SU-DHL-6 (cell line): Measurements from ENCODE around the gene NIFK.

ENCODE experiments used
- H2AFZ ChIP-seq: fragments of 200-600 bp; sonication (generic); 2 replicates; pipeline ENCODE4 v1.6.1; 2014; ENCODE audit warnings: low read depth, mild to moderate bottlenecking, moderate library complexity, mixed read lengths, antibody characterized with exemption, low read length; ENCODE audit not compliant: severe bottlenecking
- H3F3A ChIP-seq: fragments of 200-600 bp; shearing (Covaris generic); 2 replicates; pipeline ENCODE4 v1.6.0; 2016; ENCODE audit warnings: antibody characterized with exemption, mild to moderate bottlenecking; ENCODE audit not compliant: insufficient read depth
- H3K27ac ChIP-seq: fragments of 200-600 bp; sonication (generic); 2 replicates; pipeline ENCODE4 v1.5.1; 2016; ENCODE audit warnings: low read depth, mild to moderate bottlenecking, low read length, moderate library complexity, mixed read lengths
- H3K27me3 ChIP-seq: fragments of 200-600 bp; sonication (generic), shearing (Covaris generic); 2 replicates; pipeline ENCODE4 v1.6.0; 2014; ENCODE audit warnings: mild to moderate bottlenecking, low read length
- H3K36me3 ChIP-seq: fragments of 200-600 bp; sonication (generic); 2 replicates; pipeline ENCODE4 v1.6.1; 2014; ENCODE audit warnings: mild to moderate bottlenecking, low read length, mixed read lengths
- H3K4me2 ChIP-seq: fragments of 300-600, 200-600 bp; shearing (Covaris generic), sonication (generic); 2 replicates; pipeline ENCODE4 v1.6.0; 2014; ENCODE audit warnings: low read length, low read depth, mild to moderate bottlenecking; ENCODE audit not compliant: poor library complexity, severe bottlenecking
- H3K4me3 ChIP-seq: fragments of 200-600 bp; sonication (generic); 2 replicates; pipeline ENCODE4 v1.5.1; 2014; ENCODE audit warnings: antibody characterized with exemption, low read length, mild to moderate bottlenecking, mixed read lengths; ENCODE audit not compliant: insufficient read depth, poor library complexity, severe bottlenecking
- H3K79me2 ChIP-seq: fragments of 200-600 bp; sonication (generic); 2 replicates; pipeline ENCODE4 v1.6.1; 2014; ENCODE audit warnings: mild to moderate bottlenecking, low read length, moderate library complexity; ENCODE audit not compliant: insufficient read depth
- H3K9ac ChIP-seq: fragments of 200-600 bp; sonication (generic); 2 replicates; pipeline ENCODE4 v1.7.0; 2014; ENCODE audit warnings: mild to moderate bottlenecking, low read length
- H3K9me2 ChIP-seq: fragments of 200-600 bp; sonication (generic); replicated peaks from 2 replicates; pipeline ENCODE4 v1.6.1; 2014; ENCODE audit warnings: low read length; ENCODE audit not compliant: insufficient read depth
- H3K9me3 ChIP-seq: fragments of 200-600 bp; sonication (generic); 2 replicates; pipeline ENCODE4 v1.6.1; 2014; ENCODE audit warnings: low read length, mixed read lengths; ENCODE audit not compliant: insufficient read depth
- H4K20me1 ChIP-seq: fragments of 200-600 bp; sonication (generic); 2 replicates; pipeline ENCODE4 v1.6.1; 2014; ENCODE audit warnings: low read depth, mild to moderate bottlenecking, antibody characterized with exemption, low read length, moderate library complexity, mixed read lengths
- CTCF ChIP-seq: fragments of 200-600 bp; sonication (generic); IDR thresholded peaks from one replicate; pipeline ENCODE4 v1.5.1; 2017; ENCODE audit warnings: antibody characterized with exemption, mild to moderate bottlenecking, low read length, moderate library complexity; ENCODE audit not compliant: insufficient read depth, poor library complexity, severe bottlenecking
- EZH2phosphoT487 ChIP-seq: fragments of 200-600 bp; sonication (generic), shearing (Covaris generic); conservative IDR thresholded peaks from 2 replicates; pipeline ENCODE4 v1.6.1; 2018; ENCODE audit warnings: mild to moderate bottlenecking, antibody characterized with exemption, low read length, moderate library complexity, mixed read lengths

Gene NIFK

GRCh38 chr2:121766624-121767023 is 29.9 kb upstream of the NIFK start:
- Histone ChIP-seq H3K79me2 (no peaks in the 10 kb centered on the region), H3F3A (no peaks in the 10 kb centered on the region; the same call in 1 of the 2 replicates), H3K4me2 (no peak overlapping the region), H3K9me2 (no peaks in the 10 kb centered on the region), H3K36me3 (peaks cover 27% of the 10 kb centered on the region), H3K9ac (no peak overlapping the region), H2AFZ (no peak overlapping the region), H3K27me3 (no peaks in the 10 kb centered on the region), H4K20me1 (no peaks in the 10 kb centered on the region), H3K4me3 (no peak overlapping the region), H3K9me3 (no peaks in the 10 kb centered on the region), H3K27ac (no peak overlapping the region)
- no peak for TF ChIP-seq CTCF
- TF ChIP-seq EZH2phosphoT487 = no peak

GRCh38 chr2:121764681-121765228 is 28.1 kb upstream of the NIFK start:
- no peak overlapping the region for H2AFZ ChIP-seq
- TF ChIP-seq CTCF (no peak), EZH2phosphoT487 (no peak)
- H3K27ac ChIP-seq = no peak overlapping the region
- H3F3A ChIP-seq = no peaks in the 10 kb centered on the region; the same call in 1 of the 2 replicates
- no peaks in the 10 kb centered on the region for H3K9me2 ChIP-seq
- no peaks in the 10 kb centered on the region for H4K20me1 ChIP-seq
- no peaks in the 10 kb centered on the region for H3K27me3 ChIP-seq
- H3K36me3 ChIP-seq = peaks cover 38% of the 10 kb centered on the region
- H3K9me3 ChIP-seq = no peaks in the 10 kb centered on the region
- no peak overlapping the region for H3K4me2 ChIP-seq
- no peak overlapping the region for H3K4me3 ChIP-seq
- H3K79me2 ChIP-seq = no peaks in the 10 kb centered on the region; the same call in 1 of the 2 replicates
- H3K9ac ChIP-seq = no peak overlapping the region

- H3K36me3 ChIP-seq = peaks cover 17% of the 10 kb centered on the region
- H3K79me2 ChIP-seq = peaks cover 36% of the 10 kb centered on the region
- peak within 1 kb of the TSS; percentile 92 for H3K9ac ChIP-seq
- H3K9me3 ChIP-seq = no peaks in the 10 kb centered on the region
- 0 out of 2 replicates have a peak, but pooled peaks cover 6% of the 10 kb centered on the region for H3F3A ChIP-seq
- H3K9me2 ChIP-seq = no peaks in the 10 kb centered on the region
- no peak for TF ChIP-seq CTCF
- TF ChIP-seq EZH2phosphoT487 = no peak
- peak within 1 kb of the TSS; percentile 100 for H3K4me2 ChIP-seq
- H3K27ac ChIP-seq = peak within 1 kb of the TSS; percentile 28
- peak within 1 kb of the TSS; percentile 95 for H3K4me3 ChIP-seq
- H4K20me1 ChIP-seq = no peaks in the 10 kb centered on the region
- H3K27me3 ChIP-seq = no peaks in the 10 kb centered on the region
- H2AFZ ChIP-seq = peak within 1 kb of the TSS; percentile 78
Observed at GRCh38 chr2:121755237-121756111, 18.8 kb upstream of the NIFK start, which contains the start of gene TSN. TSS of gene TSN (plus strand) at chr2:121755651. CDS start at chr2:121755780, 129 bp downstream.
